GM12891 (cell line): ENCODE measurements around the gene ASNS.

ENCODE experiments used
- DNase-seq: peaks from one replicate; pipeline ENCODE4 v3.0.0; 2011; ENCODE audit warnings: low spot score; ENCODE audit not compliant: insufficient read length
- FAIRE-seq: peaks from 2 replicates; lab custom pipeline; 2011; peaks lifted over from hg19 to GRCh38; lab: Jason Lieb, UNC
- PAX5 ChIP-seq: IDR thresholded peaks from 2 replicates; pipeline ENCODE4 v1.6.1; 2011; ENCODE audit warnings: low read length, moderate library complexity, mild to moderate bottlenecking; ENCODE audit not compliant: insufficient read depth, severe bottlenecking
- POLR2A ChIP-seq: IDR thresholded peaks from 2 replicates; pipeline ENCODE4 v1.6.1; 2011; ENCODE audit warnings: low read depth, low read length, control low read depth
- POLR2AphosphoS5 ChIP-seq: IDR thresholded peaks from 2 replicates; pipeline ENCODE4 v1.6.1; 2011; ENCODE audit warnings: low read depth, low read length, control low read depth
- POU2F2 ChIP-seq: IDR thresholded peaks from 2 replicates; pipeline ENCODE4 v1.6.1; 2011; ENCODE audit warnings: low read depth, mild to moderate bottlenecking, control low read depth, low read length, moderate library complexity
- SPI1 ChIP-seq: IDR thresholded peaks from 2 replicates; pipeline ENCODE4 v1.6.1; 2011; ENCODE audit warnings: low read depth, low read length, control low read depth
- TAF1 ChIP-seq: IDR thresholded peaks from 2 replicates; pipeline ENCODE4 v1.6.1; 2011; ENCODE audit warnings: low read depth, low read length, control low read depth

Gene ASNS

DNA sequence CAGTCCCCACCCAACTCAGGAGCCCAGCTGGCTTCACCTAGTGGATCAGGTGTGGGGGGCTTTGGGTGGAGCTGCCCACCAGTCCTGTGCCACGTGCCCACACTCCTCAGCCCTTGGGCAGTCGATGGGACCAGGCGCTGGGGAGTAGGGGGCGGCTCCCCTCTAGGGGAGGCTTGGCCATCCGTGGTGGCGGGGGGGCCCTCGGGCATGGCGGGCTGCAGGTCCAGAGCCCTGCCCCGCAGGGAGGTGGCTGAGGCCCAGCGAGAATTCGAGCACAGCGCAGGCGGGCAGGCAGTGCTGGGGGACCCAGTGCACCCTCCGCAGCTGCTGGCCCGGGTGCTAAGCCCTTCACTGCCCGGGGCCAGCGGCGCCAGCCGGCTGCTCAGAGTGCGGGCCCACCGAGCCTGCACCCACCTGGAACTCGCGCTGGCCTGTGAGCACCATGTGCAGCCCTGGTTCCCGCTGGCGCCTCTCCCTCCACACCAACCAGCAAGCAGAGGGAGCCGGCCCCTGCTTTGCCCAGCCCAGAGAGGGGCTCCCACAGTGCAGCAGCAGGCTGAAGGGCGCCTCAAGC lies 29.3 kb downstream of the ASNS start:
- no peak for DNase-seq
- no peak for FAIRE-seq
- TF ChIP-seq TAF1 (no peak), SPI1 (no peak), POLR2AphosphoS5 (no peak), POLR2A (no peak), PAX5 (no peak)

DNA sequence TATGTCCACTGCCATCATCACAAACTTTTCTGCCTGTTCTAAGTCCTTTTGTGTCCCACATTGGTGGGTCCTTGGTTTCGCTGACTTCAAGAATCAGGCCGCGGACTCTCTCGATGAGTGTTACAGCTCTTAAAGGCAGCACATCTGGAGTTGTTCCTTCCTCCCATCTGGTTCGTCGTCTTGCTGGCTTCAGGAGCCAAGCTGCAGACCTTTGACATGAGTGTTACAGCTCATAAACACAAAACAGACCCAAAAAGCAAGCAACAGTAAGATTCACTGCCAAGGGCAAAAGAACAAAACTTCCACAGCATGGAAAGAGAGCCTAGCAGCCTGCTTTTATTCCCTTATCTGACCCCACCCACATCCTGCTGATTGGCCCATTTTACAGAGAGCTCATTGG lies 30.2 kb downstream of the ASNS start:
- DNase-seq, result no peak
- TF ChIP-seq POLR2A, result no peak
- TF ChIP-seq POU2F2, result no peak
- no peak for TF ChIP-seq POLR2AphosphoS5
- TF ChIP-seq SPI1, result no peak
- no peak for TF ChIP-seq TAF1
- no peak for TF ChIP-seq PAX5
- FAIRE-seq, result no peak

DNA sequence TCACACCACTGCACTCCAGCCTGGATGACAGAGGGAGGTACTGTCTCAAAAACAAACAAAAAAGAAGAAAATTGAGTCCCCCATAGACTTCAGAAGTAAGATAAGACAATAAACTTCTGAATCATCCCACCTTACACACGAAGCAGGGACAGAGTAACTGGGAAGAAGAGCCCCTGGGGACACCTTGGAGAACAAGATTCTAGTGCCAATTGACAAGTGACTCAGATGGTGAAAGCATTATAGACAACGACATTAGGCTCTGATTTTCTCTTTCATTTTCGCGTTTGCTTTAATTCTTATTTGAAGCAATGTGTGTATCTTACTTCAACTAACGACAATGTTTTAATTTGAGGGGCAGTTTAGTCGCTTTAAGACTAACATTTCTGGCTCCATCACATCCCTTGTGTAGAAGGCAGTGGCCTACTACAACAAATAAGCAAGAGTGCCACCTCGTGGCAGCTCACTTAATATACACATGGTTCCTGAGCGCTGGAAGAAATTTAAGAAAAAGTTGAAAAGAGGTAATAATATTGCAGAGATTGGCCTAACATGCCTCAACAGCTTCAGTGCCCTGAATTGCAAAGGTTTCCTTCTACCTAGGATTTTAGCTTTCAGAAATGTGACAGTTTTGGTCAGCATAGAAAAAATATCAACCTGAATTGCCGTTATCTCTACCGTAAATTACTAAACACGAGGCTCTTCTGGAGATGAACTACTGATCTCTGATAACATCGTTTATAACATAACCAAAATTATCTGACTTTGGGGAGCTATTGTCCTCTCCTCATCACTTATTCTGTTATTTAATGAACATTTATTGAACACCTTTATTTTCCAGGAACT lies 36.7 kb downstream of the ASNS start:
- TF ChIP-seq POU2F2 (no peak), POLR2A (no peak), PAX5 (no peak), POLR2AphosphoS5 (no peak), SPI1 (no peak), TAF1 (no peak)
- no peak for DNase-seq
- peak; percentile 91 for FAIRE-seq

DNA sequence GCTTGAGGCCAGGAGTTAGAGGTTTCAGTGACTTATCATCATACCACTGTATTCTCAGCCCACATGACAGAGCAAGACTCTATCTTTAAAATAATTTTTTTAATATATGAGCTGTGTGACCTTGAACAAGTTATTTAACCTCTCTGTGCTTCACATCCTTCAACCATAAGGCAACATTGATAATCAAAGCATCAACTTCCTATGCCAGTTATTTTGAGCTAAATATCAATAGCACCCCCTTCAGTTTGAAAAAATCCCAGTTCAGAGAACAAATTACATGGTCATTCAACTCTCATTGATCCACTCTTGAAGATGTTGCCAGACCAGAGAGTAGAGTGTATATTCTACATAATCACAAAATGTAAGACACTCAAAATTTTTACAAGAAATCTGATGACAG lies 53.0 kb downstream of the ASNS start:
- no peak for TF ChIP-seq POLR2AphosphoS5
- no peak for TF ChIP-seq POLR2A
- TF ChIP-seq POU2F2, result no peak
- no peak for TF ChIP-seq SPI1
- TF ChIP-seq TAF1, result no peak
- TF ChIP-seq PAX5, result no peak
- FAIRE-seq (no peak), DNase-seq (no peak)

DNA sequence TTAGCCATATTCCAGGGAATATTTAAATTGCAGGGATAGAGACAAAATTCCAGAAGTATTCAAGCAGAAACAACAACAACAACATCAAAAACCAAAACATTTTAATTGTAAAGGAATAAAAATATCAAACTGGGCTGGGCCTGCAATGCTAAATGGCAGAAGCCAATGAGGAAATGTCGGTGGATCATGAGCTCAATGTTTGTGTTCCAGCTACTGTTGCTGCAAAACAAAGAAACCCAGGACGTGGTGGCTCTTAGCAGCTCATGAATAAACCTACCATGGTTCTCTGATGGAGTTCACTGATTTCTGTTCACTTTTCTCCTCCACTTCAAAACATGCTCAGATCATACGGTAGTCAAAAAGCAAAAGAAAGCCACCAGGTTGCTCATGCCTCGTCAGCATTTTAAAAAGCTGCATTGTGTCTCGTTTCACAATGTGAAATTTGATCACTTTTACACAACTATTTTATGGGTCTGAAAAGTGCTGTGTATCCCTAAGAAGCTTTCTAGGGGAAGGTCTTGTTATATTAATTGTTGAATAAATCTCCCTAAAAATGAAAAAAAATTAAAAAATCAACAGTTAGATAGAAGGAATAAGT lies 54.0 kb downstream of the ASNS start:
- FAIRE-seq, result no peak
- TF ChIP-seq POLR2AphosphoS5 (no peak), SPI1 (no peak), PAX5 (no peak), TAF1 (no peak), POLR2A (no peak), POU2F2 (no peak)
- DNase-seq, result no peak
